OCI-LY3 (cell line): ENCODE measurements around the gene MYLK.

Source experiments
- H2AFZ ChIP-seq: fragments of 200-600, 300-600 bp; shearing (Covaris generic); 2 replicates; pipeline ENCODE4 v1.6.0; 2014; ENCODE audit warnings: antibody characterized with exemption, low read depth, low read length
- H3K27ac ChIP-seq: fragments of 200-600, 300-600 bp; sonication (generic); 2 replicates; pipeline ENCODE4 v1.5.1; 2014; ENCODE audit warnings: mild to moderate bottlenecking, low read length, moderate library complexity, mixed read lengths
- H3K27me3 ChIP-seq: fragments of 200-600, 300-600 bp; sonication (generic); 2 replicates; pipeline ENCODE4 v1.6.1; 2014; ENCODE audit warnings: low read depth, low read length, mixed read lengths
- H3K36me3 ChIP-seq: fragments of 200-600, 300-600 bp; sonication (generic); replicated peaks from 2 replicates; pipeline ENCODE3; 2014; ENCODE audit warnings: low read depth, low read length, mixed read lengths
- H3K4me1 ChIP-seq: fragments of 300-600, 200-600 bp; sonication (generic); 2 replicates; pipeline ENCODE4 v1.6.1; 2014; ENCODE audit warnings: low read length, mixed read lengths
- H3K4me2 ChIP-seq: fragments of 200-600, 300-600 bp; sonication (generic); 2 replicates; pipeline ENCODE4 v1.6.1; 2014; ENCODE audit warnings: low read length, mixed read lengths
- H3K4me3 ChIP-seq: fragments of 300-600, 200-600 bp; sonication (generic); 2 replicates; pipeline ENCODE4 v1.5.1; 2014; ENCODE audit warnings: antibody characterized with exemption, mild to moderate bottlenecking, low read length, moderate library complexity
- H3K79me2 ChIP-seq: fragments of 300-600, 200-600 bp; shearing (Covaris generic); 2 replicates; pipeline ENCODE4 v1.6.1; 2014; ENCODE audit warnings: mild to moderate bottlenecking, low read length, mixed read lengths
- H3K9ac ChIP-seq: fragments of 300-600, 200-600 bp; shearing (Covaris generic); 2 replicates; pipeline ENCODE4 v1.6.0; 2014; ENCODE audit warnings: mild to moderate bottlenecking, low read length, moderate library complexity
- H3K9me3 ChIP-seq: fragments of 200-600, 300-600 bp; shearing (Covaris generic); 2 replicates; pipeline ENCODE4 v1.6.1; 2014; ENCODE audit warnings: low read length, mixed read lengths; ENCODE audit not compliant: insufficient read depth
- H4K20me1 ChIP-seq: fragments of 200-600, 300-600 bp; sonication (generic); 2 replicates; pipeline ENCODE4 v1.6.1; 2016; ENCODE audit warnings: low read length, mixed read lengths; ENCODE audit not compliant: insufficient read depth
- CTCF ChIP-seq: fragments of 200-600, 300-600 bp; sonication (generic); IDR thresholded peaks from 2 replicates; pipeline ENCODE4 v1.5.1; 2014; ENCODE audit warnings: antibody characterized with exemption, low read length, low read depth
- EZH2phosphoT487 ChIP-seq: fragments of 200-600 bp; shearing (Covaris generic); IDR thresholded peaks from 2 replicates; pipeline ENCODE4 v1.6.1; 2018; ENCODE audit warnings: antibody characterized with exemption, mixed run types, low read depth

Gene MYLK

GRCh38 chr3:123769356-123769743 lies 114.8 kb downstream of the MYLK start:
- no peak overlapping the region for H2AFZ ChIP-seq
- no peaks in the 10 kb centered on the region for H4K20me1 ChIP-seq
- no peaks in the 10 kb centered on the region for H3K36me3 ChIP-seq
- no peak overlapping the region for H3K27ac ChIP-seq
- no peak overlapping the region for H3K4me3 ChIP-seq
- no peak overlapping the region for H3K4me2 ChIP-seq
- no peaks in the 10 kb centered on the region for H3K79me2 ChIP-seq
- H3K4me1 ChIP-seq = peaks cover 4% of the 10 kb centered on the region; the same call in 1 of the 2 replicates
- TF ChIP-seq CTCF (no peak), EZH2phosphoT487 (no peak)
- H3K9me3 ChIP-seq = no peaks in the 10 kb centered on the region
- no peak overlapping the region for H3K9ac ChIP-seq
- peaks cover 12% of the 10 kb centered on the region for H3K27me3 ChIP-seq

GRCh38 chr3:123768480-123769355 lies 115.4 kb downstream of the MYLK start:
- H3K27ac ChIP-seq = no peak overlapping the region

GRCh38 chr3:123767564-123768292 lies 116.4 kb downstream of the MYLK start:
- H3K36me3 ChIP-seq = no peaks in the 10 kb centered on the region
- peaks cover 4% of the 10 kb centered on the region; the same call in 1 of the 2 replicates for H3K4me1 ChIP-seq
- H3K79me2 ChIP-seq = no peaks in the 10 kb centered on the region
- no peaks in the 10 kb centered on the region for H4K20me1 ChIP-seq
- no peak overlapping the region for H3K9ac ChIP-seq
- H2AFZ ChIP-seq = no peak overlapping the region
- no peak overlapping the region for H3K4me3 ChIP-seq
- H3K9me3 ChIP-seq = no peaks in the 10 kb centered on the region
- H3K4me2 ChIP-seq = no peak overlapping the region
- no peak overlapping the region for H3K27ac ChIP-seq
- TF ChIP-seq CTCF (no peak), EZH2phosphoT487 (no peak)
- peaks cover 24% of the 10 kb centered on the region for H3K27me3 ChIP-seq

More at GRCh38 chr3:123768480-123769355, 115.4 kb downstream of the MYLK start:
- TF ChIP-seq EZH2phosphoT487 (no peak), CTCF (no peak)
- no peak overlapping the region for H3K4me2 ChIP-seq
- H3K9me3 ChIP-seq = no peaks in the 10 kb centered on the region
- H3K4me3 ChIP-seq = no peak overlapping the region
- no peak overlapping the region for H3K9ac ChIP-seq
- no peak overlapping the region for H2AFZ ChIP-seq
- peaks cover 4% of the 10 kb centered on the region; the same call in 1 of the 2 replicates for H3K4me1 ChIP-seq
- no peaks in the 10 kb centered on the region for H4K20me1 ChIP-seq
- H3K27me3 ChIP-seq = peaks cover 18% of the 10 kb centered on the region
- no peaks in the 10 kb centered on the region for H3K79me2 ChIP-seq
- H3K36me3 ChIP-seq = no peaks in the 10 kb centered on the region

- Histone ChIP-seq H3K79me2 (no peaks in the 10 kb centered on the region), H3K4me1 (peaks cover 4% of the 10 kb centered on the region; the same call in 1 of the 2 replicates), H3K36me3 (no peaks in the 10 kb centered on the region), H3K4me2 (no peak overlapping the region), H3K27me3 (peaks cover 24% of the 10 kb centered on the region), H2AFZ (no peak overlapping the region), H3K27ac (no peak overlapping the region), H4K20me1 (no peaks in the 10 kb centered on the region), H3K9ac (no peak overlapping the region), H3K4me3 (no peak overlapping the region), H3K9me3 (no peaks in the 10 kb centered on the region)
- TF ChIP-seq CTCF (no peak), EZH2phosphoT487 (no peak)
These were observed 117.1 kb downstream of the MYLK start for GRCh38 chr3:123767009-123767372.
